ENCODE data around the gene CD74.

The CD74 gene

DNA sequence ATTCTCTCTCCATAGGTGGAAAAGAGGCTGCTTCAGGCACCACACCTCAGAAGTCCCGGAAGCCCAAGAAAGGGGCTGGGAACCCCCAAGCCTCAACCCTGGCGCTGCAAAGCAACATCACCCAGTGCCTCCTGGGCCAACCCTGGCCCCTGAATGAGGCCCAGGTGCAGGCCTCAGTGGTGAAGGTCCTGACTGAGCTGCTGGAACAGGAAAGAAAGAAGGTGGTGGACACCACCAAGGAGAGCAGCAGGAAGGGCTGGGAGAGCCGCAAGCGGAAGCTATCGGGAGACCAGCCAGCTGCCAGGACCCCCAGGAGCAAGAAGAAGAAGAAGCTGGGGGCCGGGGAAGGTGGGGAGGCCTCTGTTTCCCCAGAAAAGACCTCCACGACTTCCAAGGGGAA is 16.4 kb downstream of the CD74 start:
- H3K36me3 ChIP-seq (ENCODE audit: control insufficient read depth, insufficient read depth, low read length) = peaks cover 43% of the 10 kb centered on the region
- TF ChIP-seq, protein P1, sequence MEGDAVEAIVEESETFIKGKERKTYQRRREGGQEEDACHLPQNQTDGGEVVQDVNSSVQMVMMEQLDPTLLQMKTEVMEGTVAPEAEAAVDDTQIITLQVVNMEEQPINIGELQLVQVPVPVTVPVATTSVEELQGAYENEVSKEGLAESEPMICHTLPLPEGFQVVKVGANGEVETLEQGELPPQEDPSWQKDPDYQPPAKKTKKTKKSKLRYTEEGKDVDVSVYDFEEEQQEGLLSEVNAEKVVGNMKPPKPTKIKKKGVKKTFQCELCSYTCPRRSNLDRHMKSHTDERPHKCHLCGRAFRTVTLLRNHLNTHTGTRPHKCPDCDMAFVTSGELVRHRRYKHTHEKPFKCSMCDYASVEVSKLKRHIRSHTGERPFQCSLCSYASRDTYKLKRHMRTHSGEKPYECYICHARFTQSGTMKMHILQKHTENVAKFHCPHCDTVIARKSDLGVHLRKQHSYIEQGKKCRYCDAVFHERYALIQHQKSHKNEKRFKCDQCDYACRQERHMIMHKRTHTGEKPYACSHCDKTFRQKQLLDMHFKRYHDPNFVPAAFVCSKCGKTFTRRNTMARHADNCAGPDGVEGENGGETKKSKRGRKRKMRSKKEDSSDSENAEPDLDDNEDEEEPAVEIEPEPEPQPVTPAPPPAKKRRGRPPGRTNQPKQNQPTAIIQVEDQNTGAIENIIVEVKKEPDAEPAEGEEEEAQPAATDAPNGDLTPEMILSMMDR (IDR thresholded peaks at IDR 0.05; ENCODE audit: insufficient read depth, low read length, poor library complexity, severe bottlenecking) = no peak
- no peak for DNase-seq (ENCODE audit: extremely low read depth, insufficient read length)
- H3K27me3 ChIP-seq (replicated peaks; ENCODE audit: control insufficient read depth, insufficient read depth, low read length) = no peaks in the 10 kb centered on the region
- no peak overlapping the region for H3K4me3 ChIP-seq (replicated peaks; ENCODE audit: low read depth, low read length)

DNA sequence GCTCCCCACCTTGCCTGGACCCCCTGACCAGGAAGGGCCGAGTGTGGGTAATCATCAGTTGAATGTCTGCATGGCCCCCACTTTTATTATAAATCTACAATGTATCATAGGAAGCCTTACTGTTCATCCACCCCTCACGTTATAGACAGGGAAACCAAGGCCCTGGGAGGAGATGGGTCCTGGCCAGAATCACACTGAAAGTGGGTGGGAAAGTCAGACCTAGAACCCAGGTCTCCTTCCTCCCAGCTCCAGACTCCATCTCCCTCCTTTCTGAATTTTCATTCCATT is 17.1 kb downstream of the CD74 start:
- Histone ChIP-seq H3K27me3 (replicated peaks; ENCODE audit: control insufficient read depth, insufficient read depth, low read length) (no peaks in the 10 kb centered on the region), H3K36me3 (ENCODE audit: control insufficient read depth, insufficient read depth, low read length) (peaks cover 43% of the 10 kb centered on the region), H3K4me3 (replicated peaks; ENCODE audit: low read depth, low read length) (no peak overlapping the region)
- TF ChIP-seq, protein P1 (IDR thresholded peaks at IDR 0.05; ENCODE audit: insufficient read depth, low read length, poor library complexity, severe bottlenecking) = no peak
- DNase-seq (ENCODE audit: extremely low read depth, insufficient read length) = no peak

DNA sequence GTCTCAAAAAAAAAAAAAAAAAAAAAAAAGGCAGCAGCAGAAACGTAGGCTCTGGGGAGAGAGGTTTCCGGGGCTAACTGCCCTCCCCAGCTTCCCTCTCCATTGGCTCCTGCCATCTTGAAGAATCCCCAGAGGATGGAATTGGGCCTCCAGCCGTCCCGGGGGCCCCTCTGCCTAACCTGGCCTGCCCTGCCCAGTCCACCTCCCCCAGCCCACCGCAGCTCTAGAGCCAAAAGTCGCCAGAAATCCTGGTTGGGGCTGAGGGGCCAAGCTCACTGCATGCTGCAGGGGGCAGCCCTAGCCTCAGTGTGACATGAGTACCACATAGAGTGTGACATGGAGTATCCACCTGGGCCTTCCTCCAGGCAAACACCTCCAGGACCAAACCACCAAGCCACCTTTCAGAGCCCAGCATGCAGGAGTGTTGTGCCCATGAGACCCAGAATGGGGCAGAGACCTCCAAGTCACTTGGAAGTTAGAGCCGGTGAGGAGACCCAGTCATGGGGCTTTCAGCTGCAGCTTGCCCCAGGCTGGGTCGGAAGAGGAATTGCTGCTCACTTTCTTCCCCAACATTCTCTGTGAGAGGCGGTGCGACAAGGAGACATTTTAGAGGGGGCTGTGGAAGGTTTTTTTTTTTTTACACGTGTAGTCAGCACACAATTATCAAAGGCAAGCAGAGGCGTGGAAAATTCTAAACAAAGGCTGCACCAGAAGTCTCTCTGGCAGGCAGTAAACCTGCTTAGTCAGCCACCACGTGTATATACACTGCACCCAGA is 17.6 kb downstream of the CD74 start:
- TF ChIP-seq, protein P1 (IDR thresholded peaks at IDR 0.05; ENCODE audit: insufficient read depth, low read length, poor library complexity, severe bottlenecking) = no peak
- Histone ChIP-seq H3K36me3 (ENCODE audit: control insufficient read depth, insufficient read depth, low read length) (peaks cover 39% of the 10 kb centered on the region), H3K27me3 (replicated peaks; ENCODE audit: control insufficient read depth, insufficient read depth, low read length) (no peaks in the 10 kb centered on the region), H3K4me3 (replicated peaks; ENCODE audit: low read depth, low read length) (no peak overlapping the region)
- DNase-seq (ENCODE audit: extremely low read depth, insufficient read length) = no peak

DNA sequence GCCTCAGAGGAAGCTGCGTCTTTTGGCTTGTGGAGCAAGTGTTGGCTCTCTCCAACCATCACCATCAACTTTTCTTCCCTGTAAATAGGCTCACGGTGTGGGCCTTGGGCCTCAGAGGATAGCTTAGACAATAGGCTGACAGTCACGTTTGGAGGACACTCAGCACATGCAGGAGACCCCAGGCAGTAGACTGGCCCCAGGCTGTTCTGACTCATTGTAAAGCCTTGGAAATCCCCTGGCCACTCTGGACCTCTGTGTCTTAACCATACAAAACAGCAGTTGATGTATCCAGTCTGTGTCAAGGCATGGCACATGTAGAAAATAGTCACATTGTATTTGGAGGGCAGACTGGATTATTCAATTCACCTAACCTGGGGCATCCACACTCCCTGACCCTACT is 18.6 kb downstream of the CD74 start:
- Histone ChIP-seq H3K27me3 (replicated peaks; ENCODE audit: control insufficient read depth, insufficient read depth, low read length) (no peaks in the 10 kb centered on the region), H3K36me3 (ENCODE audit: control insufficient read depth, insufficient read depth, low read length) (peaks cover 46% of the 10 kb centered on the region), H3K4me3 (replicated peaks; ENCODE audit: low read depth, low read length) (no peak overlapping the region)
- no peak for DNase-seq (ENCODE audit: extremely low read depth, insufficient read length)
- TF ChIP-seq, protein P1 (IDR thresholded peaks at IDR 0.05; ENCODE audit: insufficient read depth, low read length, poor library complexity, severe bottlenecking) = no peak

DNA sequence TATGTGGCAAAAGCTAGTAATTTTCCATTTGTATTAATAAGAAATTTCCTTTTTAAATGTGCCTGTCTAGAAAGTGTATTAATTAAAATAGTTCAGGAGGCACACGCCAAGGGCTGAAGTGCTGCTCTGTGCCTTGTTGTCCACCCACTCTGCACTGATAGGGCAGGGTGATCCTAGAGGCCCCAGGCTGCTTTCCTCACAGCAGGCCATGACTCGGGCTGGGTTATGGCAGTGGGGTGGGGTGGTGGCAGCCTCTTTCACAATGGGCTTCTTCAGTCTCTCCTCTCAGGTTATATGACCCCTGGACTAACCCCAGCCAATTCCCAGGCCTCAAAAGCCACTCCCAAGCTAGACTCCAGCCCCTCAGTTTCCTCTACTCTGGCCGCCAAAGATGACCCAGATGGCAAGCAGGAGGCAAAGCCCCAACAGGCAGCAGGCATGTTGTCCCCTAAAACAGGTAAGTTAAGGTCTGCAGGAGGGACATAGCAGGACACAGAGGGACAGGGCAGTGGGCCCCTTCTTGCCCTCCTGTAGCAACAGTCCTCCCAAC is 19.5 kb downstream of the CD74 start:
- DNase-seq (ENCODE audit: extremely low read depth, insufficient read length) = no peak
- Histone ChIP-seq H3K4me3 (replicated peaks; ENCODE audit: low read depth, low read length) (no peak overlapping the region), H3K27me3 (replicated peaks; ENCODE audit: control insufficient read depth, insufficient read depth, low read length) (no peaks in the 10 kb centered on the region), H3K36me3 (ENCODE audit: control insufficient read depth, insufficient read depth, low read length) (peaks cover 43% of the 10 kb centered on the region)
- TF ChIP-seq, protein P1 (IDR thresholded peaks at IDR 0.05; ENCODE audit: insufficient read depth, low read length, poor library complexity, severe bottlenecking) = no peak
